Measurements from ENCODE around the gene TPCN2.
"Not testable (repeated sequence)": the region's sequence is repeated elsewhere in the genome, so short reads cannot be mapped to it uniquely, and the experiment has no call there.

Gene TPCN2

DNA sequence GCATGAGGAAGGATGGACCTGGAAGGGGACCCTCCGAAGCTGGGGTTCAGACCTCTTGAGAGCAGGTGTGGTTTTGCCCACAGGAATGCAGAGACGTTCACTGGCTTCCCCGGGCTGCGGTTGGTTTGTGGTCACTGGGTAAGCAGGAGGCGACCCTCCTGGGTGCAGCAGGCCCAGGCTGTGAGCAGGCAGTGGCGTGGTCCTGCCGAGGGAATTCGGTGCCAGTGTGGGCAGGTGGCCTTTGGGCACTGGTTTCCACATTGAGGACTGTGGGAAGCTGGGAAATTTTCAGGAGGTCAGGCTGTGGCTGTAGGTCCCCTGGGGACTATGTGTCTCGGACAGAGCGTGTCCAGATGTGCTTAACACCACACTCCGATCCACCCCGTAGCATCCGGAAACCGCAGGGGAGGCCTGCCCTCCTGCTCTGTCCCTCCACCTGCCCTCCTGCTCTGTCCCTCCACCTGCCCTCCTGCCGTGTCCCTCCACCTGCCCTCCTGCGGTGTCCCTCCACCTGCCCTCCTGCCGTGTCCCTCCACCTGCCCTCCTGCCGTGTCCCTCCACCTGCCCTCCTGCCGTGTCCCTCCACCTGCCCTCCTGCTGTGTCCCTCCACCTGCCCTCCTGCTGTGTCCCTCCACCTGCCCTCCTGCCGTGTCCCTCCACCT lies 27.5 kb downstream of the TPCN2 start:
- DNase-seq (ENCODE audit: low spot score) = no peak

- DNase-seq (ENCODE audit: low spot score) = not testable (repeated sequence)
Observed at GRCh38 chr11:69076977-69077376, 28.2 kb downstream of the TPCN2 start.

GRCh38 chr11:69078508-69078907 lies 29.8 kb downstream of the TPCN2 start:
- no peak for DNase-seq (ENCODE audit: low spot score)

DNA sequence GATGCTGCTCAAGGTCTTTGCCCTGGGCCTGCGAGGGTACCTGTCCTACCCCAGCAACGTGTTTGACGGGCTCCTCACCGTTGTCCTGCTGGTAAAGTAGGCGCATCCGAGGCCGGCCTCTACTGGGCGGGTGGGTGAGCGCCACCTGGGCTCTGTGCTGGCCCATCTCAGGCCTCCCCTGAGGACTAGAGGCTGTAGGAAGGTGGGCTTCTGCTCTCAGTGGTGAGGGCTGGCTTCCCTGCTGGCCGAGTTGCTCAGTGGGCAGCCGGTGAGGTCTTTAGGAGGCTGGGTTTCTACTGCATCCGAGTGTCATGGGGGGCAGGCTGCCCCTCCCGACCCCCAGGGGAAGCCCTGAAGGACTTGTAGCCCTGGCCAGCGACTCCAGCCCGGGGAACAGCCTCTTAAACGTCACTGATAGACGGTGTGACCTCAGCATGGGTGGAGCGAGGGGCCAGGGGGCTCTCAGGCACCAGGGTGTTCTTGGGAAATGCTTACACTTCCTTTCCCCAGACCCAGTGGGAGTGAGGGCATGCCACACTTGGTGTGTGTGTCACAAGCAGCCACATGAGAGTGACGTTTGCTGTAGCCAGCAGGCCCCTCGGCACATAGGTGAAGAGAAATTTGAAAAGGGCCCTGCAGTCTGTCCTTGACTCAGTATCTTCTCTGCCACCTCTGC lies 30.3 kb downstream of the TPCN2 start:
- DNase-seq (ENCODE audit: low spot score) = no peak

GRCh38 chr11:69079661-69080256 lies 31.0 kb downstream of the TPCN2 start:
- no peak for DNase-seq (ENCODE audit: low spot score)

DNA sequence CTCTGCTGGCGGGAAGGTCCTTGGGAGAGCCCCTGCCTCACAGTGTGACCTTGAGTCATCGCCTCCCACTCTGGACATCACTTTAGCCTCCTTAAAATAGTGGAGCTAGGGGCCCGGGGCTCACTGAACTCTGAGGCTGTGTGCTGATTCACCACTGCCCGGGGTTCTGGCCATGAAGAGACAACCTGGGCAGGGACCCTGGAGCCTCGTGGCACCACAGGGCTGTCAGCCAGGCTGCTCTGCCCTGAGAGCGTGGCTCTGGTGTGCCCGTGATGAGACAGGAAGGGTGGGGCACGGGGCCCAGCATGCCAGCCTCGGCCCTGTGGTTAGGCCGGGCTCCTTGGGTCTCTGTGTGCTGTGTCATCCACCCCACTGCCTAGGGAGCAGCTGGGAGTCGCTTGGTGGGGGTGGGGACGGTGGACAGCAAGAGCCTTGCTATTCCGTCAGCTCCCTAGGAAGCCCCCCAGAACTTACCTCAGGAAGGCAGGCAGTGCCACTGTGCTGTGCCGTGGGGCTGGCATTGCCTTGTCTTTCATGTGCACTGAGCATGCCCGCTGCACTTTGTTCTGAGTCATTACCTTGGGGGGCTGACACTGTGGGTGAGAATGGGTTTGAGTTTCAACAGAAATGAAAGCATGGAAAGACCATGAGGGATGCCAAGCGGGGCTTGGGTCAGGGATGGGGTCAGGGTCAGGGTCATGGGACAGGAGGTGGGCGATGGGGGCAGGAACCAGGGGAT lies 31.7 kb downstream of the TPCN2 start:
- DNase-seq (ENCODE audit: low spot score) = no peak

DNA sequence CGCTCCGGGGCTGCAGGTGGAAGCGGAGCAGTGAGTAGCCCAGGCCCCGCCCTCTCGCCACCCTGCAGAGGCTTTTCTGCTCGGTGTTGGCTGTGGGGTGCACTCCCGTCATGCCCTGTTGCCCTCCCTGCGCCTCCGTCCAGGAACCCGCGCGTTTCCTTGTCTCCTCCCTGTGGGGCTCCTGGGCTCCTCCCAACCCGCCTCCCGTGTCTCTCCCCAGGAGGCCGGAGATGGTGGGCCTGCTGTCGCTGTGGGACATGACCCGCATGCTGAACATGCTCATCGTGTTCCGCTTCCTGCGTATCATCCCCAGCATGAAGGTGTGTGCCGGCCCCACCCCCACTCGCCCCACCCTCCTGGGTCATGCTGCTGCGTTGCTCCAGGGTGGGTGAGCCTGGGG lies 32.4 kb downstream of the TPCN2 start:
- no peak for DNase-seq (ENCODE audit: low spot score)

GRCh38 chr11:69083531-69084247 lies 35.0 kb downstream of the TPCN2 start:
- DNase-seq (ENCODE audit: low spot score) = no peak

GRCh38 chr11:69084371-69084770 lies 35.6 kb downstream of the TPCN2 start:
- DNase-seq (ENCODE audit: low spot score) = no peak

DNA sequence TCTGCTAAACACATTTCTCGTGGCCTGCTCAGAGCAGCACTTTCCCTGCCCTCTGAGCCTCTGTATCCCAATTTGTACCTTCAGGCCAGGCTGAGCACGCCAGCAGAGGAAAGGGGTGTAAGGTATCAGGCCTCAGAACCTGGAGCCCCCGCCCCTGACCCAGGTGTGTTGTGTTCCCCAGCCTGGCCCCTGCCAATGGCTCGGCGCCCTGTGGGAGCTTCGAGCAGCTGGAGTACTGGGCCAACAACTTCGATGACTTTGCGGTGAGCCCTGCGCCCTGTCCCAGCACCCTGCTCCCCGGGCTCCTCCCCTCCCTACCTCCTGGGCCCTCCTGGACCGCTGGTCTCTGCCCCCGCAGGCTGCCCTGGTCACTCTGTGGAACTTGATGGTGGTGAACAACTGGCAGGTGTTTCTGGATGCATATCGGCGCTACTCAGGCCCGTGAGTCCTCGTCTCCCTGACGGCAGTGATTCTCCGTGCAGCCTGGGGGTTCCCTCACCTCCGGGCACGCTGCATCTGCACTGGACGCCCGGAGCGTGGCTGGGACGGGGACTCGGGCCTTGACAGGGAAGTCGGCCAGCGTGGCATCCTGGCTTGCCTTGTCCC lies 36.9 kb downstream of the TPCN2 start:
- DNase-seq (ENCODE audit: low spot score) = no peak

DNA sequence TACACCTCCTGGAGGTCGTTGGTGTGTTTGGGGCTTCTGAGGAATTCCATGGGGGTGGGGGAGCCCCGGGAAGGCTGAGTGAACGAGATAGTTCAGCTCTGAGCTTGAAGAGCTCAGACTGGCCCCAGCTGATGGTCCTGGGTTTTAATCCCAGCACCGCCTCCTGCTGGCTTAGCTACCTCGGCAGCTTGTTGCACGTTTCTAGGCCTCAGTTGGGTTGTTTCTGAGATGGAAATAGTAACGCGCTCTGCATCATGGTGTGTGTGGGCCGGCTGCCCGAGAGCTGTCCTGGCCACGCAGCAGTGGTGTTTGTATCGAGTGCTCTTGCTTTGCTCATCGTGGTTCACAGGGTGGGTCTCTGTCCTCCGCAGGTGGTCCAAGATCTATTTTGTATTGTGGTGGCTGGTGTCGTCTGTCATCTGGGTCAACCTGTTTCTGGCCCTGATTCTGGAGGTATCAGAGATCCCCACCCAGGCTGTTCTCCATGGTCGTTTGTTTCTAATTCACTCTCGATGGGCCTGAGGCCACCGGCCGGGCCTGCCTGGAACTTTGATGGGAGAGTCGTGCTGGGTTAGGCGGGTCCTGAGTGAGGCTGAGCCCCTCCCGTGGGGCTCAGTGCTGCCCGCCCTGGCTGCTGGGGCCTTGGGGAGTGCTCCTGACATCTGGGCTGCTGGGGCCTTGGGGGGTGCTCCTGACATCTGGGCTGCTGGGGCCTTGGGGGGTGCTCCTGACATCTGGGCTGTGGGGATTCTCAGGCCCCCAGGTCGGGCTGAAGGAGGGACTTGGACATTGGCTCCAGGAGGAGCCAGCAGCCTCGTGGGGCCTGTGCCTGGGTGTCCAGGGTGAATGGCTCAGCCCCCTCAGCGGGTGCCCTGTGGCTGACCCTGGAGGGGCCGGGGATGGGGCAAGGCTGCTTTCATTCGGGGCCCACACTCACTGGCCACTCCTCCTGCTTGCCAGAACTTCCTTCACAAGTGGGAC lies 37.7 kb downstream of the TPCN2 start:
- peak; percentile 40 for DNase-seq (ENCODE audit: low spot score)

DNA sequence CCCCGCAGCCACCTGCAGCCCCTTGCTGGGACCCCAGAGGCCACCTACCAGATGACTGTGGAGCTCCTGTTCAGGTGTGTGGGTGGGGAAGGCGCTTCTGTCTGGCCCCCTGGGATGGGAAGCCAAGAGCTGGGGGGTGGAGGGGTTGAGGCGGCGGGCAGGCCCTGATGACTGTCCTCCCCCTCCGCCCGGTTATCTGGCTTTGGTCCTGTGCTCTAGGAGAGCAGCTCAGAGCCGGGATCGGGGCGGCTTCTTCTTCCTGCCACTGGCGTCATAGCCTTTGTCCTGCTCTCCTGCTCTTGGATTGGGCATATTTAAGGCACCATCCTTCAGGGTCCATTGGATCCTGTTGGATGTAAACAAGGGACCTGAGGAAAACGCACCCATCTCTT lies 38.4 kb downstream of the TPCN2 start:
- no peak for DNase-seq (ENCODE audit: low spot score)

- no peak for DNase-seq (ENCODE audit: low spot score)
Observed at GRCh38 chr11:69087811-69088210, 39.1 kb downstream of the TPCN2 start.

GRCh38 chr11:69088676-69089146 lies 40.0 kb downstream of the TPCN2 start:
- DNase-seq (ENCODE audit: low spot score) = peak; percentile 92

- DNase-seq (ENCODE audit: low spot score) = no peak
Observed at GRCh38 chr11:69089258-69089657, 40.5 kb downstream of the TPCN2 start.

- DNase-seq (ENCODE audit: low spot score) = no peak
Observed at GRCh38 chr11:69091638-69092165, 43.0 kb downstream of the TPCN2 start.

DNA sequence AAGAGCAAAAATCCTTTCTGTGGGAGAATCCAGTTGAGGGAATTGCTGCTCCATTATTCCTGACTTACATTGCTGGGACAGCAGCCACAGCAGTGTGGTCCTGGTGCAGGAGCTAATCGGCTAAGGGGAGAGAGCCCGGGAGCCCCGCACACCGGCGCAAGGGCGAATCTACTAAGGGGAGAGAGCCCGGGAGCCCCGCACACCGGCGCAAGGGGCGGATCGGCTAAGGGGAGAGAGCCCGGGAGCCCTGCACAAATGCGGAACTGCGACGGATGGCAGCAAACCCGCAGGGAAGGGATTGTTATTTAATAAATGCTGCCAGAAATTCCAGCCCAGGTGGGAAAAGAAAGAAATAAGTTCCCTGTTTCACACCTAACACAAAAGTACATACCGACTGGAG lies 43.5 kb downstream of the TPCN2 start:
- no peak for DNase-seq (ENCODE audit: low spot score)

DNA sequence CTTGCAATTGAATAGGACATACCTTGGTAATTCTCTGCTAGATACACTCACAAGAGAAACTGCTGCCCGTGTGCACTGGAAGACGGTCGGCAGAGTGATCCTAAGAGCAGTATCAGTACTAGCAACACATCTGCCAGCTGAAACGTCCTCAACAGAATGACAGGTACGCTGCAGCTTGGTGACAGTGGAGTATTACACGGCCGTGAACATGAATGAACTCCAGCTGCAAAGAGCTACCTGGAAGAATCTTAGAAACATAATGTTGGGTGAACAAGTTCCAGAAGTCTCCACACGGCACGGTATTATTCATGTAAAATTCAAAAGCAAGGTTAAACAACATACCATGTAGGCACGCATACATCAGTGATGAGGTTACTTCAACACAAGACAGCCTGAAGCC lies 44.4 kb downstream of the TPCN2 start:
- no peak for DNase-seq (ENCODE audit: low spot score)

DNA sequence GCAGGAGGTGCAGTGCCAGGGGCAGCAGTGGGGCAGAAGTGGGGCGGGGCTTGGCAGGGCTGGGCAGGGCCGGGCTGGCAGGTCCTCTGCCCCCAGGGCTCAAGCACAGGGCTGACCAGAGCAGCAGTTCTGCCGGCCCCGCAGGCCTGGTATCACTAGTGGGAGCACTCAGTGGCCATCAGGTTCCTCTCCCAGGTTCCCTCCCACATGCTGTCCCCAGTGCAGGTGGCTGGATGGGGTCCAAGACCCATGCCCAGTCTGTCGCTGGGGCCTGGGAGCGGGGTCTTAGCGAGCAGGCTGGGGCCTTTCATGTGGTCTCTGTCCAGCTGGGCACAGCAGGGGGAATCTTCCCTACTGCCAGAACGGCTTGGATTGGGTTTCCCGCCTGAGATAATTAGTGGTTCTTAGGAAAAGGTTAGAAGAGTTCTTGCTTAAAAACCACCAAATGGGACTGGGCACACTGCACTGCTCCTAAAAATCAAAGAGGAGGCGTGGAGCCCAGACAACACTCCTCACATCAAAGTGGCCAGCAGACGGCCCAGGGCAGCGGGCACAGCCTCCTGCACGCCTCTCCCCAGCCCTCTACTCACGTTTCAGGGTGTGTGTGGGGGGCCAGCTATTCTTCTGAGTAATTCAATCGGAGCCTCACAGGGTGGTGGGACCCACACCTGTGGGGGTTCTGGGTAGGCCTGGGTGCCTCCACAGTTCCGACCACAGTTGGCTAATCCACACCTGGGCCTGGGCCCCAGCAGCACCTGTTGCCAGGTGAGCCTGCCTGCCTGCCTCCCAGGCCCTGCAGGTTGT lies 45.6 kb downstream of the TPCN2 start:
- no peak for DNase-seq (ENCODE audit: low spot score)

Measured in cerebellar cortex (tissue), 1 donor.